Mesodermal cell (in vitro differentiated cells): ENCODE data around the gene ABCC6.

Source experiments
- H3K27ac ChIP-seq: 2 replicates; pipeline ENCODE4 v1.7.0; 2013; ENCODE audit warnings: mild to moderate bottlenecking, low read depth, low read length, moderate library complexity; ENCODE audit not compliant: severe bottlenecking
- H3K36me3 ChIP-seq: 2 replicates; pipeline ENCODE4 v1.7.1; 2013; ENCODE audit warnings: mild to moderate bottlenecking, low read length, moderate library complexity; ENCODE audit not compliant: control insufficient read depth, insufficient read depth
- H3K4me1 ChIP-seq: one replicate; pipeline ENCODE4 v1.7.1; 2013; ENCODE audit warnings: mild to moderate bottlenecking, low read length; ENCODE audit not compliant: insufficient read depth, control insufficient read depth, poor library complexity, severe bottlenecking
- H3K4me3 ChIP-seq: 2 replicates; pipeline ENCODE4 v1.7.0; 2013; ENCODE audit warnings: low read length, control low read depth, mild to moderate bottlenecking; ENCODE audit not compliant: insufficient read depth, poor library complexity, severe bottlenecking; ENCODE audit errors: extremely low read depth
- H3K9me3 ChIP-seq: 2 replicates; pipeline ENCODE4 v1.7.1; 2013; ENCODE audit warnings: mild to moderate bottlenecking, low read length, moderate library complexity; ENCODE audit not compliant: control insufficient read depth
- WGBS, 2 experiments: methylation state at CpG; one replicate each; pipeline ENCODE4 v1.1.5; 2013; ENCODE audit warnings: missing lambda C conversion rate in 2 of 2; ENCODE audit not compliant: insufficient coverage in 2 of 2; 5-methylcytosine and 5-hydroxymethylcytosine counted together

The ABCC6 gene

DNA sequence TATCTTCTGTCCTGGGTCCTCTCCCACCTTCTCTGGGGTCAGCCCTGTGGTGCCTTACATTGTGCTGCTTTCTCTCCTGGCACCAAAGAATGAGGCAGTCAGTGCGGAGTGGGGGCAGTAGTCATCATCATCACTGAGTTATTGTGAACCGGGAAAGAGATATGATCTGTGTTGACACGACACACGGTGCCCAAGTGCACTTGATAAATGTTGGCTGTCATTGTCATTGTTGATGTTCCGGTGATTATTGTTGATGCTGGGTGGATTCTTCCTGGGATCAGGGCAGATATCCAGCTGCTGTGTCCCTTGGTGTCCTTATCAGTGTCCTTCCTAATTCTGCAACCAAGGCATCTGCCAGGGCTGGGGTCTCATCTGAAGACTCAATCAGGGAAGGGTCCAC, 121.7 kb downstream of the ABCC6 start:
- Histone ChIP-seq H3K4me3 (no peak overlapping the region), H3K36me3 (peaks cover 32% of the 10 kb centered on the region)
- 98 to 100% methylated on average over 4 of the region's 5 CpGs for WGBS, 2 experiments

GRCh38 chr16:16100631-16101030, 122.7 kb downstream of the ABCC6 start:
- Histone ChIP-seq H3K4me3 (no peak overlapping the region), H3K36me3 (peaks cover 32% of the 10 kb centered on the region), H3K9me3 (no peaks in the 10 kb centered on the region), H3K27ac (no peak overlapping the region), H3K4me1 (peaks cover 15% of the 10 kb centered on the region)
- 95 to 100% methylated on average over 2 to 5 of the region's 8 CpGs for WGBS, 2 experiments

More for the DNA sequence above, 121.7 kb downstream of the ABCC6 start:
- H3K27ac ChIP-seq: no peak overlapping the region
- H3K4me1 ChIP-seq: peaks cover 10% of the 10 kb centered on the region
- H3K9me3 ChIP-seq: no peaks in the 10 kb centered on the region

- 89 to 100% methylated on average over 3 to 4 of the region's 4 CpGs for WGBS, 2 experiments
- H3K4me3 ChIP-seq: no peak overlapping the region
These were observed 124.0 kb downstream of the ABCC6 start for GRCh38 chr16:16099320-16099719.

More at GRCh38 chr16:16099320-16099719, 124.0 kb downstream of the ABCC6 start:
- H3K4me1 ChIP-seq: peaks cover 15% of the 10 kb centered on the region
- no peak overlapping the region for H3K27ac ChIP-seq
- H3K9me3 ChIP-seq: no peaks in the 10 kb centered on the region
- peaks cover 29% of the 10 kb centered on the region for H3K36me3 ChIP-seq
